Stimulated activated naive CD4-positive, alpha-beta T cell (primary cell): Measurements from ENCODE around the gene APC2.
"Not testable (repeated sequence)": the region's sequence is repeated elsewhere in the genome, so short reads cannot be mapped to it uniquely, and the experiment has no call there.

ENCODE experiments used
- DNase-seq, 6 experiments: peaks; one replicate each; lab custom pipeline; 2025; lab: John Stamatoyannopoulos, UW

Gene APC2

DNA sequence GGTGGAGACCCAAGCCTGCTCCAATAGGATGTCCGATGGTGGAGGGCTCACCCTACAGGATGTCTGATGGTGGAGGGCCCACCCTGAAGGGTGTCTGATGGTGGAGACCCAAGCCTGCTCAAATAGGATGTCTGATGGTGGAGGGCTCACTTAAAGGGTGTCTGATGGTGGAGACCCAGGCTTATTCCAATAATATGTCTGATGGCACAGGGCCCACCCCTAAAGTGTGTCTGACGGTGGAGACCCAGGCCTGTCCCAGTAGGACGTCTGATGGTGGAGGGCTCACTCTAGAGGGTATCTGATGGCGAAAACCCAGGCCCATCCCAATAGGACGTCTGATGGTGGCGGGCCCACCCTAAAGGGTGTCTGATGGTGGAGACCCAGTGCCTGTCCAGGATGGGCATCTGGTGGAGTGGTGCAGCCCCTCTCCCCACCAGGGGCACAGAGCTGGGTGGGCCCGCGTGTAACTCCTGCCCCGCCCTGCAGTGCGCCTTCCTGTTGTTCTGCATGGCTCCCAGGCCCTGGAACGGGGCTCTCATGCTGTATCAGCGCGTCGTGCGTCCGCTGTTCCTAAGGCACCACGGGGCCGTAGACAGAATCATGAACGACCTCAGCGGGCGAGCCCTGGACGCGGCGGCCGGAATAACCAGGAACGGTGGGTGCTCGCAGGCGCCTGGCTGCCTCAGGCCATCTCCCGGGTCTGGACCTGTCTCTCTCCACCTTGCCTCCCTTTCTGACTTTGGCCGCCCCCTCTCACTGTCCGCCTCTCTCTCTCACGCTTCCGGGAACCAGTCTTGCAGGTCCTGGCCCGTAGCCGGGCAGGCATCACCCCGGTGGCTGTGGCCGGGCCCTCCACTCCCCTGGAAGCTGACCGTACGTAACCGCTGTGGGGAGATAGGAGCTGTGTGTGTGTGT is 46.1 kb downstream of the APC2 start:
- no peak for DNase-seq

- no peak for DNase-seq
Measured at GRCh38 chr19:1496714-1497577, 47.0 kb downstream of the APC2 start.

GRCh38 chr19:1497578-1498235 is 47.8 kb downstream of the APC2 start:
- no peak for DNase-seq

DNA sequence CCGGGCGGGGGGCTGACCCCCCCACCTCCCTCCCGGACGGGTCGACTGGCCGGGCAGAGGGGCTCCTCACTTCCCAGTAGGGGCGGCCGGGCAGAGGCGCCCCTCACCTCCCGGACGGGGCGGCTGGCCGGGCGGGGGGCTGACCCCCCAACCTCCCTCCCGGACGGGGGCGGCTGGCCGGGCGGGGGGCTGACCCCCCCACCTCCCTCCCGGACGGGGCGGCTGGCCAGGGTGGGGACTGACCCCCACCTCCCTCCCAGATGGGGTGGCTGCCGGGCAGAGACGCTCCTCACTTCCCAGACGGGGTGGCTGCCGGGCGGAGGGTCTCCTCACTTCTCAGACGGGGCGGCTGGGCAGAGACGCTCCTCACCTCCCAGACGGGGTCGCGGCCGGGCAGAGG is 49.3 kb downstream of the APC2 start:
- not testable (repeated sequence) for DNase-seq

DNA sequence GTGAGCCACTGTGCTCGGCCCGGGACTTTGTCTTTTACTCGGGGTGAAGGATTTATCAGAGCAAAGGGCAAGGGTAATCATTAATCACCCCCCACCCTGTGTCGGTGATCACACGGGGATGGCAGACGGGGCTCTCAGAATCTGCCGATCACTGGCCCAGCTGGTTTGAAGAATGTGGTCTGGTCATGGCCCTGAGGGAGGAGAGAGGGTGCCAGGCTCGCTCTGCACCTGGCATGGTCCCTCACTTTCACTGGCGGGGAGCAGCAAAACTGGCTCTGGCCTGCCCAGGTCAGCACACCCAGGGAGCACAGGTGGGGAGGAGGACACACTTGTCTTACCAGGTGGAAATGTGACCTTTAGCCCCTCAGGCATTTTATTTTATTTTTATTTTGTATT is 51.3 kb downstream of the APC2 start:
- no peak for DNase-seq

GRCh38 chr19:1502433-1503088 is 52.6 kb downstream of the APC2 start:
- no peak for DNase-seq

DNA sequence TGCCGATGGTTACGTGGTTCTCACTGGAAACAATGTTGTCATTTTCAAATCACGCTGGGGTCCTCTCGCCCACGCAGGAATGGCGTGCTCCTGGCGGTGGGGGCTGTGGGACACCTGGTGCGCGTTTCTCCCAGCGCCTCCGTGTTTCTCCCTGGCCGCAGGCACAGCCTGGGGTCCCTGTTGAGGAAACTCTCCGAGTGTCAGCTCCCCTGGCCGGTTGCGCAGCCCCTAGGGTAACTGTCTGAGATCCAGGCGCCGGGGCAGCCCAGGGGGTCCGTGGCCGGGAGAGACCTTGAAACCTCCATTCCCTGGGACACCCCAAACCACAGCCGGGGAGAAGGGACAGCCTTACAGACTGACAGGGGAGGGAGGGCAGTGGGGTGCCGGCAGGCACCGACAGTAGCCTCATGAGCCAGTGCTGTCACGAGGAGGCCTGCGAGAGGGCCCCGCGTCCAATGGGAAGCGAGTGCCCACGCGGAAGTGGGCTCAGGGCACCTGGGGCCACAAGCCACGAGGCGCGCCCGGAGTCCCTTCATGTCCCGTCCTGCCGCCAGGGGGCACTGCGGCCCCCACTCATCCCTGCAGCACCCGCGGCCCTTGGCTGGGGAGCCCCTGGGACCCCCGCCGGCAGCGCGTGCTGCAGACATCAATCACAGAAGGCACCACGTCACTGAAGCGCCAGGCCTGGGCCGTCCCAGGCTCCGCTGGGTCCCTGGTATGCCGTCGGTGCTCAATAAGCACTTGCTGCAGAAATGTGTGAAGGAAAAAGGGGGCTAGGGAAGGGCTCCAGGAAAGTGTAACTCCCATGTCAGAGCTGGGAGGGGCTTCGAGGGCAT is 53.4 kb downstream of the APC2 start:
- peak in 4 of 6 experiments; percentile 52 to 60 (median 57) for DNase-seq

GRCh38 chr19:1503925-1504773 is 54.2 kb downstream of the APC2 start:
- DNase-seq = no peak

- no peak for DNase-seq
Measured at GRCh38 chr19:1505012-1505411, 55.1 kb downstream of the APC2 start.

- DNase-seq = no peak
Measured at GRCh38 chr19:1505991-1506881, 56.3 kb downstream of the APC2 start.

DNA sequence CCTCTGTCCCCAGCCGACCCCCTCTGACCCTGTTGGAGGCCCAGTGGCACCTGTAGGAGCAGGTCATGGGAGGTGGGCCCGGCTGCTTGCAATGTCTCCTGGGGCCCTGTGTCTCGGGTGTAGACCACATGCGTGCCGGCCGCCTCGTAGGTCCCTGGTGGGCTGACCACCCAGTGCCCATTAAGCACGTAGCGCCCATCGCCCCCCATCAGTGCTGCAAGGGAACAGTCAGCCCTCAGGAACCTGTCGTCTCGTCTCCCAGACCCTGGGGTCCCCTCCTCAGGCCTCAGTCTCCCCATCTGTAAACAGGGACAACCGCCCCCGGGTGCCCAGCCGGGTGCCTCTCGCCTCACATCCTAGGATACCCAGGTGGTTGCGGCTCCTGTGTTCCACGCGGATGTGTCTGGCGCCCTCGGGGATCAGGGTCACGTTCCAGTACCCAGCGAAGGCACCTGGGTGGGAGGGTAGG is 57.3 kb downstream of the APC2 start:
- DNase-seq = no peak

DNA sequence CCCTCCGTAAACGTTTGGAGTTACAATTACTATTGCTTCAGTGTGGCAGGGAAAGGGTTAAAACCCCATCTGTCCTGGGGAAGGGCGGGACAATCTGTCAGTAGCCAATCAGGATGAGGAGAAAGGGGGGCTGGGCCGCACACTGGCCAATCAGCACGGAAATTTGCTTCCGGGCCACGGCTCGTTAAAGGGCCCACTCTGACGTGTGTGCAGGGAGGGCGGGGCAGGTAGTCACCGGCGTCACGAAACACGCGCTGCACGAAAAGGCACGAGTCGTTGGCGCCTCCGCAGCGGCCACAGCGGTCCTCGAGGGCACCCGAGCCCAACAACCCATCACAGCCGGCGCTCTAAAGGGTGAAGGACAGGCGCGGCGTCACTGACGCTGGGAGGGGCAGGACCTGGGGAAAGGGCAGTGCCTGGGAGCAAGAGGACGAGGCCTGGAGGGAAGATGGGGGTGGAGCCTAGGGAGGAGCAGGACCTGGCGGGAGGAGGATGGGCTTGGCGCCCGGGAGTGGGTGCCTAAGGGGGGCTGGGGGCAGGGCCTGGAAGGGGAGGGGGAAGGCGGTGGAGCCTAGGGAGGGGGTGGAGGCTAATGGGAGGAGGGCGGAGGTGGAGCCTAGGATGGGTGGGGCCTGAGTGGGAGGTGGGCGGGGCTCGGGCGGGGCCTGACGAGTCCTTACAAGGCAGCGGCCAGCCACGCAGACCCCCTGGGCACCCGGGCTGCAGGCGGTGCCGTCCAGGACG is 58.0 kb downstream of the APC2 start:
- peak; percentile 89 to 95 (median 92) for DNase-seq

- no peak for DNase-seq
Measured at GRCh38 chr19:1508507-1508856, 58.6 kb downstream of the APC2 start.

- DNase-seq = no peak
Measured at GRCh38 chr19:1509602-1510441, 59.9 kb downstream of the APC2 start.

GRCh38 chr19:1510442-1510806 is 60.5 kb downstream of the APC2 start:
- DNase-seq = no peak

DNA sequence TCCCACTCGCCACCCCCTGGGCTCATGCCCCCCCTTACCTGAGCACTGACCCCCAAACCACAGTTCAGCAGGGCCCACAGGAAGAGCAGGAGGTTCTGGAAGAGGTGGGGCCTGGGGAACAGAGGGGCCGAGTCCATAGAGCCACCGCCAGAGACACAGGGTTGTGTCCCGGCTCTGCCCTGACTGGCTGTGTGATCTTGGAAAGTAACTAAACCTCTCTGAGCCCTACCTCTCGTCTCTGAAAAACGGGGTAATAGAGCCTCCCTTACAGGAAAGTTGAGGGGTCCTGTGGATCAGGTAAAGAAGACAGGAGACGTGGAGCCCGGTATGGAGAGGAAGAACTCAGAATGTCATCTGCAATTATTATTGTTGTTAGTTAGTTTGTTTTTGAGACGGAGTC is 60.9 kb downstream of the APC2 start:
- no peak for DNase-seq
